ENCODE measurements around the gene LCOR. TPM values are rescaled to one million over a fixed set of nuclear protein-coding genes. Genes with fewer than 3 reads are reported as not detected.

The LCOR gene
- total RNA-seq, 1 donor from 2014 or later = 31.3 TPM

- Histone ChIP-seq H3K9me3 (ENCODE audit: control insufficient read depth in 3 of 3, low read length in 3 of 3) (no peaks in the 10 kb centered on the region), H3K36me3 (ENCODE audit: control insufficient read depth in 3 of 3, insufficient read depth in 3 of 3, low read length in 3 of 3) (no peaks in the 10 kb centered on the region), H3K9ac (ENCODE audit: low read depth in 1 of 3, low read length in 3 of 3) (no peak overlapping the region), H3K4me3 (ENCODE audit: low read length in 3 of 3) (no peak overlapping the region), H3K27me3 (ENCODE audit: control insufficient read depth in 3 of 3, insufficient read depth in 3 of 3, low read length in 3 of 3) (no peaks in the 10 kb centered on the region), H3K27ac (ENCODE audit: low read depth, low read length) (no peak overlapping the region), H3K4me1 (ENCODE audit: control insufficient read depth in 3 of 3, insufficient read depth in 3 of 3, low read length in 3 of 3) (peaks cover 9 to 14% (median 10%) of the 10 kb centered on the region in 3 donors)
These were observed 202.2 kb downstream of the LCOR start for GRCh38 chr10:97034301-97034700.

- Histone ChIP-seq H3K9ac (ENCODE audit: low read depth in 1 of 3, low read length in 3 of 3) (no peak overlapping the region), H3K4me1 (ENCODE audit: control insufficient read depth in 3 of 3, insufficient read depth in 3 of 3, low read length in 3 of 3) (peaks cover 9 to 14% (median 10%) of the 10 kb centered on the region in 3 donors), H3K4me3 (ENCODE audit: low read length in 3 of 3) (no peak overlapping the region), H3K36me3 (ENCODE audit: control insufficient read depth in 3 of 3, insufficient read depth in 3 of 3, low read length in 3 of 3) (no peaks in the 10 kb centered on the region), H3K27ac (ENCODE audit: low read depth, low read length) (no peak overlapping the region), H3K27me3 (ENCODE audit: control insufficient read depth in 3 of 3, insufficient read depth in 3 of 3, low read length in 3 of 3) (no peaks in the 10 kb centered on the region), H3K9me3 (ENCODE audit: control insufficient read depth in 3 of 3, low read length in 3 of 3) (no peaks in the 10 kb centered on the region)
These were observed 203.1 kb downstream of the LCOR start for GRCh38 chr10:97034958-97035769.

- Histone ChIP-seq H3K36me3 (ENCODE audit: control insufficient read depth in 3 of 3, insufficient read depth in 3 of 3, low read length in 3 of 3) (no peaks in the 10 kb centered on the region), H3K4me3 (ENCODE audit: low read length in 3 of 3) (peak overlapping the region; percentile 62 to 81 (median 63)), H3K4me1 (ENCODE audit: control insufficient read depth in 3 of 3, insufficient read depth in 3 of 3, low read length in 3 of 3) (peaks cover 9 to 14% (median 10%) of the 10 kb centered on the region in 3 donors), H3K27me3 (ENCODE audit: control insufficient read depth in 3 of 3, insufficient read depth in 3 of 3, low read length in 3 of 3) (no peaks in the 10 kb centered on the region), H3K9me3 (ENCODE audit: control insufficient read depth in 3 of 3, low read length in 3 of 3) (no peaks in the 10 kb centered on the region), H3K27ac (ENCODE audit: low read depth, low read length) (no peak overlapping the region), H3K9ac (ENCODE audit: low read depth in 1 of 3, low read length in 3 of 3) (peak overlapping the region; percentile 14 to 79 (median 34))
These were observed 205.6 kb downstream of the LCOR start for GRCh38 chr10:97037365-97038361.

- Histone ChIP-seq H3K9ac (ENCODE audit: low read depth in 1 of 3, low read length in 3 of 3) (no peak overlapping the region), H3K27ac (ENCODE audit: low read depth, low read length) (no peak overlapping the region), H3K4me3 (ENCODE audit: low read length in 3 of 3) (no peak overlapping the region), H3K9me3 (ENCODE audit: control insufficient read depth in 3 of 3, low read length in 3 of 3) (no peaks in the 10 kb centered on the region), H3K4me1 (ENCODE audit: control insufficient read depth in 3 of 3, insufficient read depth in 3 of 3, low read length in 3 of 3) (peaks cover 9 to 14% (median 10%) of the 10 kb centered on the region in 3 donors), H3K36me3 (ENCODE audit: control insufficient read depth in 3 of 3, insufficient read depth in 3 of 3, low read length in 3 of 3) (no peaks in the 10 kb centered on the region), H3K27me3 (ENCODE audit: control insufficient read depth in 3 of 3, insufficient read depth in 3 of 3, low read length in 3 of 3) (no peaks in the 10 kb centered on the region)
These were observed 206.6 kb downstream of the LCOR start for GRCh38 chr10:97038688-97039087.

- Histone ChIP-seq H3K9me3 (ENCODE audit: control insufficient read depth in 3 of 3, low read length in 3 of 3) (no peaks in the 10 kb centered on the region), H3K4me1 (ENCODE audit: control insufficient read depth in 3 of 3, insufficient read depth in 3 of 3, low read length in 3 of 3) (peaks cover 9 to 14% (median 10%) of the 10 kb centered on the region in 3 donors), H3K9ac (ENCODE audit: low read depth in 1 of 3, low read length in 3 of 3) (no peak overlapping the region), H3K36me3 (ENCODE audit: control insufficient read depth in 3 of 3, insufficient read depth in 3 of 3, low read length in 3 of 3) (no peaks in the 10 kb centered on the region), H3K4me3 (ENCODE audit: low read length in 3 of 3) (no peak overlapping the region), H3K27ac (ENCODE audit: low read depth, low read length) (no peak overlapping the region), H3K27me3 (ENCODE audit: control insufficient read depth in 3 of 3, insufficient read depth in 3 of 3, low read length in 3 of 3) (no peaks in the 10 kb centered on the region)
These were observed 207.6 kb downstream of the LCOR start for GRCh38 chr10:97039538-97040247.

GRCh38 chr10:97040248-97040584 lies 208.1 kb downstream of the LCOR start:
- Histone ChIP-seq H3K9me3 (ENCODE audit: control insufficient read depth in 3 of 3, low read length in 3 of 3) (no peaks in the 10 kb centered on the region), H3K27me3 (ENCODE audit: control insufficient read depth in 3 of 3, insufficient read depth in 3 of 3, low read length in 3 of 3) (no peaks in the 10 kb centered on the region), H3K4me1 (ENCODE audit: control insufficient read depth in 3 of 3, insufficient read depth in 3 of 3, low read length in 3 of 3) (peaks cover 9 to 11% (median 10%) of the 10 kb centered on the region in 3 donors), H3K27ac (ENCODE audit: low read depth, low read length) (no peak overlapping the region), H3K36me3 (ENCODE audit: control insufficient read depth in 3 of 3, insufficient read depth in 3 of 3, low read length in 3 of 3) (no peaks in the 10 kb centered on the region), H3K4me3 (ENCODE audit: low read length in 3 of 3) (no peak overlapping the region), H3K9ac (ENCODE audit: low read depth in 1 of 3, low read length in 3 of 3) (no peak overlapping the region)

- no peaks in the 10 kb centered on the region for H3K36me3 ChIP-seq (ENCODE audit: control insufficient read depth in 3 of 3, insufficient read depth in 3 of 3, low read length in 3 of 3)
- H3K9ac ChIP-seq (ENCODE audit: low read depth in 1 of 3, low read length in 3 of 3) = no peak overlapping the region
- no peaks in the 10 kb centered on the region for H3K27me3 ChIP-seq (ENCODE audit: control insufficient read depth in 3 of 3, insufficient read depth in 3 of 3, low read length in 3 of 3)
- H3K4me3 ChIP-seq (ENCODE audit: low read length in 3 of 3) = no peak overlapping the region
- H3K4me1 ChIP-seq (ENCODE audit: control insufficient read depth in 3 of 3, insufficient read depth in 3 of 3, low read length in 3 of 3) = peaks cover 9 to 10% (median 9%) of the 10 kb centered on the region in 3 donors
- no peak overlapping the region for H3K27ac ChIP-seq (ENCODE audit: low read depth, low read length)
- H3K9me3 ChIP-seq (ENCODE audit: control insufficient read depth in 3 of 3, low read length in 3 of 3) = no peaks in the 10 kb centered on the region
These were observed 208.6 kb downstream of the LCOR start for GRCh38 chr10:97040706-97041105.

GRCh38 chr10:97042081-97042480 lies 210.0 kb downstream of the LCOR start:
- Histone ChIP-seq H3K9ac (ENCODE audit: low read depth in 1 of 3, low read length in 3 of 3) (no peak overlapping the region), H3K4me3 (ENCODE audit: low read length in 3 of 3) (no peak overlapping the region), H3K9me3 (ENCODE audit: control insufficient read depth in 3 of 3, low read length in 3 of 3) (no peaks in the 10 kb centered on the region), H3K27ac (ENCODE audit: low read depth, low read length) (no peak overlapping the region), H3K27me3 (ENCODE audit: control insufficient read depth in 3 of 3, insufficient read depth in 3 of 3, low read length in 3 of 3) (no peaks in the 10 kb centered on the region), H3K4me1 (ENCODE audit: control insufficient read depth in 3 of 3, insufficient read depth in 3 of 3, low read length in 3 of 3) (peaks cover 9 to 10% (median 9%) of the 10 kb centered on the region in 3 donors), H3K36me3 (ENCODE audit: control insufficient read depth in 3 of 3, insufficient read depth in 3 of 3, low read length in 3 of 3) (no peaks in the 10 kb centered on the region)

- peaks cover 3 to 4% (median 4%) of the 10 kb centered on the region in 3 donors for H3K4me1 ChIP-seq (ENCODE audit: control insufficient read depth in 3 of 3, insufficient read depth in 3 of 3, low read length in 3 of 3)
- no peaks in the 10 kb centered on the region for H3K36me3 ChIP-seq (ENCODE audit: control insufficient read depth in 3 of 3, insufficient read depth in 3 of 3, low read length in 3 of 3)
- H3K9me3 ChIP-seq (ENCODE audit: control insufficient read depth in 3 of 3, low read length in 3 of 3) = no peaks in the 10 kb centered on the region
- no peak overlapping the region for H3K9ac ChIP-seq (ENCODE audit: low read depth in 1 of 3, low read length in 3 of 3)
- no peak overlapping the region for H3K4me3 ChIP-seq (ENCODE audit: low read length in 3 of 3)
- H3K27ac ChIP-seq (ENCODE audit: low read depth, low read length) = no peak overlapping the region
- no peaks in the 10 kb centered on the region for H3K27me3 ChIP-seq (ENCODE audit: control insufficient read depth in 3 of 3, insufficient read depth in 3 of 3, low read length in 3 of 3)
These were observed 210.8 kb downstream of the LCOR start for GRCh38 chr10:97042716-97043562.

Measured in skeletal muscle tissue (tissue), 4 donors.